ENCODE measurements around the gene SLC37A3. TPM values are rescaled to one million over a fixed set of nuclear protein-coding genes. Genes with fewer than 3 reads are reported as not detected.

Gene SLC37A3
- total RNA-seq, 1 experiment from 2014 or later = 57.8 TPM

GRCh38 chr7:140324714-140325113 lies 73.6 kb downstream of the SLC37A3 start:
- intact Hi-C loops (cut with micrococcal nuclease; ENCODE audit: unreplicated experiment) = no loop called here
- CTCF ChIA-PET = no interaction called here

GRCh38 chr7:140322759-140323158 lies 75.6 kb downstream of the SLC37A3 start:
- in situ Hi-C loops (cut with HindIII; ENCODE audit: low pct_unique_long_range_greater_than_20kb, low sequenced_read_pairs) (no loop called here), intact Hi-C loops (cut with micrococcal nuclease; ENCODE audit: unreplicated experiment) (no loop called here)
- POLR2A ChIA-PET = no interaction called here

More at GRCh38 chr7:140324714-140325113, 73.6 kb downstream of the SLC37A3 start:
- no peaks in the 10 kb centered on the region for H3K9me3 ChIP-seq (ENCODE audit: control insufficient read depth, insufficient read depth, low read depth, low read length)
- TF ChIP-seq TCF7L2 (IDR thresholded peaks at IDR 0.05; ENCODE audit: low read depth, low read length) (no peak), REST (IDR thresholded peaks at IDR 0.05; ENCODE audit: insufficient read depth in 1 of 2, low read depth in 2 of 2, low read length in 1 of 2) (no peak), SIN3A (IDR thresholded peaks at IDR 0.05; ENCODE audit: borderline replicate concordance, insufficient read depth, low read depth, low read length) (no peak), POLR2AphosphoS5 (IDR thresholded peaks at IDR 0.05; ENCODE audit: low read depth, low read length) (no peak), CTCF (IDR thresholded peaks at IDR 0.05) (no peak)
- no peak overlapping the region for H3K4me3 ChIP-seq (ENCODE audit: low read depth in 2 of 2, low read length in 2 of 2)
- H3K27me3 ChIP-seq (ENCODE audit: control insufficient read depth, insufficient read depth, low read length) = no peaks in the 10 kb centered on the region
- in situ Hi-C loops (cut with HindIII; ENCODE audit: low pct_unique_long_range_greater_than_20kb, low sequenced_read_pairs) = no loop called here
- ATAC-seq = no peak
- no peak for DNase-seq (ENCODE audit: low read depth, low spot score)
- no peaks in the 10 kb centered on the region for H3K36me3 ChIP-seq (ENCODE audit: control insufficient read depth, insufficient read depth, low read length)
- BruUV-seq (replicated peaks) = no TSS peak
- H3K27ac ChIP-seq (ENCODE audit: low read length) = no peak overlapping the region
- POLR2A ChIA-PET = interaction anchor here (0.6 kb wide), 1 partner anchor 170 kb away, joined by 5 read pairs; no protein-coding TSS in a partner anchor
- no peaks in the 10 kb centered on the region; the same call in 1 of the 2 replicates for H3K4me1 ChIP-seq (ENCODE audit: control insufficient read depth, insufficient read depth, low read length)

More at GRCh38 chr7:140322759-140323158, 75.6 kb downstream of the SLC37A3 start:
- H3K27ac ChIP-seq (ENCODE audit: low read length) = no peak overlapping the region
- H3K9me3 ChIP-seq (ENCODE audit: control insufficient read depth, insufficient read depth, low read depth, low read length) = no peaks in the 10 kb centered on the region
- CTCF ChIA-PET = no interaction called here
- no peaks in the 10 kb centered on the region for H3K27me3 ChIP-seq (ENCODE audit: control insufficient read depth, insufficient read depth, low read length)
- no peaks in the 10 kb centered on the region; the same call in 1 of the 2 replicates for H3K4me1 ChIP-seq (ENCODE audit: control insufficient read depth, insufficient read depth, low read length)
- ATAC-seq = no peak
- H3K4me3 ChIP-seq (ENCODE audit: low read depth in 2 of 2, low read length in 2 of 2) = no peak overlapping the region
- no peak for TF ChIP-seq TCF7L2 (IDR thresholded peaks at IDR 0.05; ENCODE audit: low read depth, low read length)
- TF ChIP-seq REST (IDR thresholded peaks at IDR 0.05; ENCODE audit: insufficient read depth in 1 of 2, low read depth in 2 of 2, low read length in 1 of 2) = no peak
- TF ChIP-seq SIN3A (IDR thresholded peaks at IDR 0.05; ENCODE audit: borderline replicate concordance, insufficient read depth, low read depth, low read length) = no peak
- no peak for TF ChIP-seq CTCF (IDR thresholded peaks at IDR 0.05)
- TF ChIP-seq POLR2AphosphoS5 (IDR thresholded peaks at IDR 0.05; ENCODE audit: low read depth, low read length) = no peak
- BruUV-seq (replicated peaks) = no TSS peak
- no peak for DNase-seq (ENCODE audit: low read depth, low spot score)
- H3K36me3 ChIP-seq (ENCODE audit: control insufficient read depth, insufficient read depth, low read length) = no peaks in the 10 kb centered on the region
